Thoracic aorta endothelial cell (primary cell): ENCODE data around the gene IQCK. TPM values are rescaled to one million over a fixed set of nuclear protein-coding genes. Genes with fewer than 3 reads are reported as not detected.

Experiments
- small RNA-seq: library from RNA; depleted of rRNA; stranded (forward); fragments of <200 nt; gene quantifications from one replicate; pipeline ENCODE3, GENCODE V24; 2012
- total RNA-seq: library from RNA; depleted of rRNA; stranded (reverse); fragments of >200 nt; gene quantifications from 2 replicates; pipeline ENCODE4 v1.2.3, GENCODE V29; 2012

IQCK gene, protein sequence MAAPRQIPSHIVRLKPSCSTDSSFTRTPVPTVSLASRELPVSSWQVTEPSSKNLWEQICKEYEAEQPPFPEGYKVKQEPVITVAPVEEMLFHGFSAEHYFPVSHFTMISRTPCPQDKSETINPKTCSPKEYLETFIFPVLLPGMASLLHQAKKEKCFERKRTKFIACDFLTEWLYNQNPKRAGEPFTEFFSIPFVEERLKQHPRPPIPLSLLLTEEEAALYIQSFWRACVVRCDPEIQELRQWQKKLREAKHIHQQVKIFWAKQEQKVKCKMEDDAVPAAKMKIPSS
- total RNA-seq, result 12.8 and 17.2 TPM in 2 replicates

DNA sequence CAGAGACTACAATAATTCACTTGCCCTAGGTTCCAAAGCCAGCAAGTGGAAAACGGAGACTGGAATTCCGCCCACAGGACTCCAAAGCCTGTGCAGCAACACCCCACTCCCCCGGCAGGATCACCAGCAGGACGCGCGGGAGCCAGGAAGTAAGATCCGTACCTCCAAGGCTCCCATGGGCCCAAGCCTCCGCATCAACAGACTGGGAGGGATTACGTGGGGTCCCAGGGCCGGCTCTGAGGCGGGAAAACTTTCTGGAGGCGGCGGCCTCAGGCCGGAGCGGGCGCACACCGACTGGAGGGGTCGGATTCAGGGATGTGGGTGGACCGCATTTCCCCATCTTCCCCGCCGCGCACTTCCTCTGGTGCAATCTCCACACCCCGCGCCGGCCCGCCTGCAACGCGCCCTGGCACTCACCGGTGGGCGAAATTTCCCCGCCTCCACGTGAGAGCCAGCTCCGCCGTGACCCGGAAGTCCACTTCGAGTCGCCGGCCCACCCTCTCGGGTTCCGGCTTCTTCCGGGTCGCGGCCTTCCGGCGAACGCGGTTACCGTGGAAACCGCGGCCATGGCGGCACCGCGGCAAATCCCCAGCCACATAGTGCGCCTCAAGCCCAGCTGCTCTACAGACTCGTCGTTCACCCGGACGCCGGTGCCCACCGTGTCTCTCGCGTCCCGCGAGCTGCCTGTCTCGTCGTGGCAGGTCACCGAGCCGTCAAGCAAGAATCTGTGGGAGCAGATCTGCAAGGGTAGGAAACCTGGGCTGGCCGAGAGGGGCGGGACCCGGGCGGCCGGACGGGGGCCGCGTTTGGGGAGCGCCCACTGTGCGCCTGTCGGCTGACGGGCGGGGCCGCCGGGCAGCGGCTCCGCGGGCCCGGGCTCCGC, at the start of gene IQCK, which contains the start of gene KNOP1:
Gene IQCK, plus strand, starts transcription at position 531 of the 883 bp plus-strand sequence. Its CDS starts 36 bp downstream, at position 567.
Gene KNOP1, minus strand, starts transcription at position 487 of the 883 bp plus-strand sequence. CDS start 3,192 bp downstream, outside the sequence.

DNA sequence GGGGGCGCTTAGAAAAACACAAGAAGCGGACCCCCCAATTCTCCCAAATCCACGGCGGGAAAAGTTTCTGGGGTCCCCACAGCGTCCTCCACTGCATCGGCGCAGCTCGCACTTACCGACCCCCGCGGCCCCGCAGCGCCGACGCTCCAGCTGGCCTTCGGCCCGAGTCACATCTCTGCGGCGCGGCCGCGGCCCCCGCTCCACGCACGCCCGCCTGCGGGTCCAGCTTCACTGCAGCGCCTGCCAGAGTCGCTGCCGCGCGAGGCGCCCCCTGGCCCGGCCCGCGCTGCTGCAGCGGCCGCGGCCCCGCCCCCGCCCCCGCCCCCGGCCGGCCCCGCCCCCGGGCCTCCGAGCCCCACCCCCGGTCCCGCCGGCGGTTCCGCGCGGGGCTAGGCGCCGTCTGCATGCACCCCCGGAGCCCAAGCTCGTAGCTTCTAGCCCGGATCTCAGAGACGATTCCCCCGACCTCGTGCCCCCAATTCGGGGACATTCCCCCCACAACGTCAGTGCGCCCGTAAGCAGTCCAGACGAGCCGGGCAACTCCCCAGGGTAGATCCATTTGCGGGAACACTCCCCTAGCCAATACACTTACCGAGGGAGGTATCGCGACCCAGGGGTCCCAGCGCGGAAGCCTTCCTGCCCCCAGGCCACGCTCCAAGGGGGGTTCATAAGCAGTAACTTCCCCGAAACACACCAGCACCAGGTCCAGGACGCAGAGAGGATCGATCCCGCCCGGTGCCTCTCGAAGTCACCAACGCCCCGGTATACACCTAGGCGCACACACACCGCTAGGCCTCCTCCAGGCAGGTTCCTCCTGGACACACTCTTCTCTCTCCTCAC, 166.8 kb downstream of the IQCK start, which contains the start of gene GPRC5B:
Gene GPRC5B, minus strand, starts transcription at position 238 of the 840 bp plus-strand sequence. CDS start 12,003 bp downstream, outside the sequence.

Small RNA genes within 50 kb of the gene (small RNA-seq; reads per million reads assigned to genes)
- not detected for gene LARP7P2

Other genes with a start within 250 kb of the IQCK start
- gene GDE1, start 196.2 kb upstream of the IQCK start, total RNA-seq, result 64.9 and 67.5 TPM in 2 replicates
- gene CCP110, start 194.3 kb upstream of the IQCK start, total RNA-seq, result 25.0 and 28.2 TPM in 2 replicates
- gene VPS35L, start 162.6 kb upstream of the IQCK start, total RNA-seq, result 73.0 and 74.0 TPM in 2 replicates
- 25.8 and 27.1 TPM in 2 replicates for gene KNOP1, start within 50 bp of the IQCK start, total RNA-seq
- gene GPRC5B, start 166.6 kb downstream of the IQCK start, total RNA-seq, result 23.5 and 23.8 TPM in 2 replicates